ENCODE measurements around the gene SAC3D1.

The SAC3D1 gene

DNA sequence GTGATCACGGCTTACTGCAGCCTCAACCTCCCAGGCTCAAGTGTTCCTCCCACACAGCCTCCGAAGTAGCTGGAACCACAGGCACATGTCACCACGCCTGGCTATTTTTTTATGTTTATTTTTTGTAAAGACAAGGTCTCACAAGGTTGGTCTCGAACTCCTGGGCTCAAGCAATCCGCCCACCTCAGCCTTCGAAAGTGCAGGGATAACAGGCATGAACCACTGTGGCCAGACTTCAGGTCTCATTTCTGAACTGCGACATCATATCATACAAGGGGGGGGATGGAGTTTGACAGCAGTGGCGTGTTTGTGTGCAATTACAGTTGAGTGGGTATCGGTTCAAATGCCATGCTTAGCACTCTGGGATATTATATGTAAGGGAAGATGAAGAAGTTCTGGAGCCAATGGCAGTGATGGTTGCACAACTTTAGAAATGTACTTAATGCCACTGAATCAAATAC lies 10.4 kb downstream of the SAC3D1 start:
- H3K4me2 ChIP-seq (ENCODE audit: low read length), result no peak overlapping the region
- H3K36me3 ChIP-seq (ENCODE audit: insufficient read depth, low read length), result no peaks in the 10 kb centered on the region
- no peaks in the 10 kb centered on the region for H3K9me3 ChIP-seq (replicated peaks; ENCODE audit: low read length)
- peaks cover 3% of the 10 kb centered on the region for H3K4me1 ChIP-seq (ENCODE audit: control insufficient read depth, insufficient read depth, low read length)
- no peak overlapping the region for H3K9ac ChIP-seq (ENCODE audit: low read depth, low read length)
- no peak overlapping the region for H3K4me3 ChIP-seq (ENCODE audit: low read length)
- peaks cover 15% of the 10 kb centered on the region for H3K27me3 ChIP-seq (ENCODE audit: control insufficient read depth, insufficient read depth, low read length)

- H3K9ac ChIP-seq (ENCODE audit: low read depth, low read length), result no peak overlapping the region
- H3K9me3 ChIP-seq (replicated peaks; ENCODE audit: low read length), result no peaks in the 10 kb centered on the region
- no peaks in the 10 kb centered on the region for H3K36me3 ChIP-seq (ENCODE audit: insufficient read depth, low read length)
- no peaks in the 10 kb centered on the region for H3K4me1 ChIP-seq (ENCODE audit: control insufficient read depth, insufficient read depth, low read length)
- no peak overlapping the region for H3K4me2 ChIP-seq (ENCODE audit: low read length)
- no peak overlapping the region for H3K4me3 ChIP-seq (ENCODE audit: low read length)
- peaks cover 19% of the 10 kb centered on the region for H3K27me3 ChIP-seq (ENCODE audit: control insufficient read depth, insufficient read depth, low read length)
Measured at GRCh38 chr11:65053827-65054508, 13.0 kb downstream of the SAC3D1 start.

DNA sequence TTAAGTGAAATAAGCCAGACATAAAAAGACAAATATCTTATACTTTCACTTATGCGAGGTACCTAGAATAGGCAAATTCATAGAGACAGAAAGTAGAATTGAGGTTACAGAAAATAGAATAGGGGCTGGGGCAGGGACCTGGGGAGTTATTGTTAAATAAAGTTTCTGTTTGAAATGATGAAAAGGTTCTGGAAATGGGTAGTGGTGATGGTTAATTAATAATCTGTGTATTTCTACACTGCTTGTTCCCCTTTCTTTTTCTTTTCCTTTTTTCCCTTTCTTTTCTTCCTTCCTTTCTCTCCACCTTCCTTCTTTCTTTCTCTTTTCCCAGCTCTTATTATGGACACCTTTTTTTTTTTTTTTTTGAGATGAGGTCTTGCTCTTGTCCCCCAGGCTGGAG lies 14.5 kb downstream of the SAC3D1 start:
- H3K4me3 ChIP-seq (ENCODE audit: low read length), result no peak overlapping the region
- no peaks in the 10 kb centered on the region for H3K4me1 ChIP-seq (ENCODE audit: control insufficient read depth, insufficient read depth, low read length)
- H3K9me3 ChIP-seq (replicated peaks; ENCODE audit: low read length), result no peaks in the 10 kb centered on the region
- no peaks in the 10 kb centered on the region for H3K36me3 ChIP-seq (ENCODE audit: insufficient read depth, low read length)
- H3K9ac ChIP-seq (ENCODE audit: low read depth, low read length), result no peak overlapping the region
- peaks cover 19% of the 10 kb centered on the region for H3K27me3 ChIP-seq (ENCODE audit: control insufficient read depth, insufficient read depth, low read length)
- H3K4me2 ChIP-seq (ENCODE audit: low read length), result no peak overlapping the region

GRCh38 chr11:65056999-65057398 lies 16.0 kb downstream of the SAC3D1 start:
- no peak overlapping the region for H3K9ac ChIP-seq (ENCODE audit: low read depth, low read length)
- H3K27me3 ChIP-seq (ENCODE audit: control insufficient read depth, insufficient read depth, low read length), result peaks cover 19% of the 10 kb centered on the region
- H3K9me3 ChIP-seq (replicated peaks; ENCODE audit: low read length), result no peaks in the 10 kb centered on the region
- no peaks in the 10 kb centered on the region for H3K4me1 ChIP-seq (ENCODE audit: control insufficient read depth, insufficient read depth, low read length)
- H3K4me3 ChIP-seq (ENCODE audit: low read length), result no peak overlapping the region
- no peaks in the 10 kb centered on the region for H3K36me3 ChIP-seq (ENCODE audit: insufficient read depth, low read length)
- no peak overlapping the region for H3K4me2 ChIP-seq (ENCODE audit: low read length)

GRCh38 chr11:65057526-65057925 lies 16.5 kb downstream of the SAC3D1 start:
- no peak overlapping the region for H3K4me3 ChIP-seq (ENCODE audit: low read length)
- no peaks in the 10 kb centered on the region for H3K4me1 ChIP-seq (ENCODE audit: control insufficient read depth, insufficient read depth, low read length)
- peaks cover 19% of the 10 kb centered on the region for H3K27me3 ChIP-seq (ENCODE audit: control insufficient read depth, insufficient read depth, low read length)
- H3K4me2 ChIP-seq (ENCODE audit: low read length), result no peak overlapping the region
- no peaks in the 10 kb centered on the region for H3K36me3 ChIP-seq (ENCODE audit: insufficient read depth, low read length)
- H3K9ac ChIP-seq (ENCODE audit: low read depth, low read length), result no peak overlapping the region
- no peaks in the 10 kb centered on the region for H3K9me3 ChIP-seq (replicated peaks; ENCODE audit: low read length)

DNA sequence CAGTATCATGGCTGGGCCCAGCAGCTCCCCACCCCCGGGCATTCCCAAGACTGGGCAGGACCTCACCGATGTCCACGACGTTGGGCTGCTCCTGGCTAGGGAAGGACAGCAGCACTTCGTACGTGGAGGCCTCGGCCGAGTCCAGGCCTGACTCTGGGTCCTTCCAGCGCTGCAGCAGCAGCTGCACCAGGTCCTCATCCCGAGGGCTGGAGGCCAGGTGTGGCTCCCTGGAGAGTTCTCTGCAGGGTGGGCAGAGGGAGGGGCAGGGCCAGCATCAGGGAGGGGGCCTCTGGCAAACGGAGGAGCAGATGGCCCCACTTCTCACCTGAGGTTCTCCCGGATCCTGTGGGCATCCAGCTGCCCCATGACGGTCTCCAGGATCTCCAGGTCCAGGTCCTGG lies 17.0 kb downstream of the SAC3D1 start:
- Histone ChIP-seq H3K36me3 (ENCODE audit: insufficient read depth, low read length) (no peaks in the 10 kb centered on the region), H3K4me2 (ENCODE audit: low read length) (no peak overlapping the region), H3K9me3 (replicated peaks; ENCODE audit: low read length) (no peaks in the 10 kb centered on the region), H3K4me1 (ENCODE audit: control insufficient read depth, insufficient read depth, low read length) (no peaks in the 10 kb centered on the region), H3K9ac (ENCODE audit: low read depth, low read length) (no peak overlapping the region), H3K27me3 (ENCODE audit: control insufficient read depth, insufficient read depth, low read length) (peaks cover 19% of the 10 kb centered on the region), H3K4me3 (ENCODE audit: low read length) (no peak overlapping the region)

- no peaks in the 10 kb centered on the region for H3K4me1 ChIP-seq (ENCODE audit: control insufficient read depth, insufficient read depth, low read length)
- H3K4me3 ChIP-seq (ENCODE audit: low read length), result no peak within 1 kb of the TSS
- H3K27me3 ChIP-seq (ENCODE audit: control insufficient read depth, insufficient read depth, low read length), result peaks cover 17% of the 10 kb centered on the region
- no peaks in the 10 kb centered on the region for H3K36me3 ChIP-seq (ENCODE audit: insufficient read depth, low read length)
- no peaks in the 10 kb centered on the region for H3K9me3 ChIP-seq (replicated peaks; ENCODE audit: low read length)
- no peak within 1 kb of the TSS for H3K4me2 ChIP-seq (ENCODE audit: low read length)
- no peak within 1 kb of the TSS for H3K9ac ChIP-seq (ENCODE audit: low read depth, low read length)
Measured at GRCh38 chr11:65058419-65059054, 17.5 kb downstream of the SAC3D1 start, which contains the start of gene NAALADL1. NAALADL1 (minus strand) TSS chr11:65058553; CDS start chr11:65058521, 32 bp downstream.

DNA sequence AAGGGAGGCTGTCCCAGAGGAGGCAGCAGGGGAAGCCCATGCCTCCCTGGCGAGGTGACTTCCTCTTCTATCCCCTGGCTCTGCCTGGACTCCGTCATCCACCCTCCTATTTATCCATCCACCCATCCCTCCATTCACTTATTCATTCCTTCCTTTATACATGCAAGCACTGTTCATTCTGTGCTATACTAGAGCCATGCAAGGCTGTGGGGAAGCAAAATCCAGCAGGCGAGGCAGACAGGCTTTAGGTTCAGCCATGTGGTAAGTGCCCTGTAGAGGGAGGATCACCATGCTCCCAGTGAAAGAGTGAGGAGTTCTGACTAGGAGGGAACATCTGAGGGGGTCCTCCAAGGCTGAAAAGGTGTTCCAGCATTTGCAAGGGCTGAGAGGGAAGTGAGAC lies 18.5 kb downstream of the SAC3D1 start:
- Histone ChIP-seq H3K4me1 (ENCODE audit: control insufficient read depth, insufficient read depth, low read length) (no peaks in the 10 kb centered on the region), H3K27me3 (ENCODE audit: control insufficient read depth, insufficient read depth, low read length) (peaks cover 9% of the 10 kb centered on the region), H3K36me3 (ENCODE audit: insufficient read depth, low read length) (no peaks in the 10 kb centered on the region), H3K4me2 (ENCODE audit: low read length) (no peak overlapping the region), H3K9ac (ENCODE audit: low read depth, low read length) (no peak overlapping the region), H3K4me3 (ENCODE audit: low read length) (no peak overlapping the region), H3K9me3 (replicated peaks; ENCODE audit: low read length) (no peaks in the 10 kb centered on the region)

- no peak overlapping the region for H3K9ac ChIP-seq (ENCODE audit: low read depth, low read length)
- H3K36me3 ChIP-seq (ENCODE audit: insufficient read depth, low read length), result no peaks in the 10 kb centered on the region
- H3K4me2 ChIP-seq (ENCODE audit: low read length), result no peak overlapping the region
- H3K9me3 ChIP-seq (replicated peaks; ENCODE audit: low read length), result no peaks in the 10 kb centered on the region
- H3K27me3 ChIP-seq (ENCODE audit: control insufficient read depth, insufficient read depth, low read length), result peaks cover 4% of the 10 kb centered on the region
- no peak overlapping the region for H3K4me3 ChIP-seq (ENCODE audit: low read length)
- no peaks in the 10 kb centered on the region for H3K4me1 ChIP-seq (ENCODE audit: control insufficient read depth, insufficient read depth, low read length)
Measured at GRCh38 chr11:65059959-65060824, 19.2 kb downstream of the SAC3D1 start.

GRCh38 chr11:65060913-65061408 lies 20.0 kb downstream of the SAC3D1 start:
- peaks cover 4% of the 10 kb centered on the region for H3K27me3 ChIP-seq (ENCODE audit: control insufficient read depth, insufficient read depth, low read length)

GRCh38 chr11:65063532-65063931 lies 22.5 kb downstream of the SAC3D1 start:
- Histone ChIP-seq H3K36me3 (ENCODE audit: insufficient read depth, low read length) (no peaks in the 10 kb centered on the region), H3K27me3 (ENCODE audit: control insufficient read depth, insufficient read depth, low read length) (peaks cover 3% of the 10 kb centered on the region), H3K9me3 (replicated peaks; ENCODE audit: low read length) (no peaks in the 10 kb centered on the region)

More at GRCh38 chr11:65060913-65061408, 20.0 kb downstream of the SAC3D1 start:
- Histone ChIP-seq H3K36me3 (ENCODE audit: insufficient read depth, low read length) (no peaks in the 10 kb centered on the region), H3K9me3 (replicated peaks; ENCODE audit: low read length) (no peaks in the 10 kb centered on the region), H3K9ac (ENCODE audit: low read depth, low read length) (no peak overlapping the region), H3K4me2 (ENCODE audit: low read length) (no peak overlapping the region), H3K4me1 (ENCODE audit: control insufficient read depth, insufficient read depth, low read length) (no peaks in the 10 kb centered on the region), H3K4me3 (ENCODE audit: low read length) (no peak overlapping the region)

More at GRCh38 chr11:65063532-65063931, 22.5 kb downstream of the SAC3D1 start:
- Histone ChIP-seq H3K9ac (ENCODE audit: low read depth, low read length) (no peak overlapping the region), H3K4me3 (ENCODE audit: low read length) (no peak overlapping the region), H3K4me1 (ENCODE audit: control insufficient read depth, insufficient read depth, low read length) (no peaks in the 10 kb centered on the region), H3K4me2 (ENCODE audit: low read length) (no peak overlapping the region)

All from skeletal muscle satellite cell (primary cell).